Keratinocyte (primary cell): ENCODE measurements around the gene SLC41A3.

Experiments
- CTCF ChIP-seq, 3 experiments: IDR thresholded peaks in 1 of 3; conservative IDR thresholded peaks in 1 of 3; optimal IDR thresholded peaks in 1 of 3; 2 replicates in 2 of 3; 3 replicates in 1 of 3; pipeline versions ENCODE3 to v1.5.1; 2011; ENCODE audit warnings: low read length in 3 of 3, mild to moderate bottlenecking in 3 of 3, moderate library complexity in 2 of 3, control low read depth in 1 of 3, inconsistent platforms in 1 of 3; ENCODE audit not compliant: insufficient read depth in 2 of 3; ENCODE audit errors: extremely low read depth in 1 of 3
- EZH2 ChIP-seq: IDR thresholded peaks from one replicate; pipeline ENCODE4 v1.6.1; 2012; ENCODE audit warnings: inconsistent platforms, mild to moderate bottlenecking, low read length, moderate library complexity

DNA sequence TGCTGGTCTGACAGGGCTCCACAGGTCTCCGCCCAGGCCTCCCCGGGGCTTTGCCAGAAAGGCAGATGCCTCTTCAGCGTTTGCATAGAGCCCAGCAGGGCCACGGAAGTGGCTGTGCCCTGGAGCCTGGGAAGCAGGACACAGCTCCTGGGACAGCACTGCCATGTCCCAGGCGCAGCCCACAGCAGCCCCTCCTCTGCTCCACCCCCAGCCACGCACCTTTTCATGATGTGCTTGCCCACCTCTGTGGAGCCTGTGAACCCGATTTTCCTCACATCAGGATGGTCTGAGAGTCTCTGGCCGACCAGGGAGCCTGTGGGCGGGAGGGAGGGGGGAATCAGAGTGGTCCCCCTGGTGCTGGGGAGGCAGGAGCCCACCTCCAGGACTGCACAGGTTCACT, 33.9 kb upstream of the SLC41A3 start:
- TF ChIP-seq CTCF (optimal IDR thresholded peaks at IDR 0.05 in 1 of 3, IDR thresholded peaks at IDR 0.05 in 1 of 3, conservative IDR thresholded peaks at IDR 0.05 in 1 of 3; ENCODE audit: extremely low read depth in 1 of 3, insufficient read depth in 2 of 3, low read length in 3 of 3), result no peak
- no peak for TF ChIP-seq EZH2
